ENCODE measurements around the gene ZNF385D.
A peak's percentile ranks its signal among the peaks of the same experiment; 100 is the strongest.

The ZNF385D gene

GRCh38 chr3:21752749-21753347, 1.8 kb upstream of the ZNF385D start:
- peak; percentile 75 for DNase-seq (ENCODE audit: low read depth, low spot score)
- in situ Hi-C loops (cut with HindIII; ENCODE audit: low sequenced_read_pairs) = no loop called here
- TF ChIP-seq CTCF (IDR thresholded peaks at IDR 0.05; ENCODE audit: low read depth, low read length) = peak; percentile 74
- H3K4me3 ChIP-seq (ENCODE audit: low read depth, low read length) = no peak overlapping the region

GRCh38 chr3:21751886-21752285, 876 bp upstream of the ZNF385D start:
- H3K4me3 ChIP-seq (ENCODE audit: low read depth, low read length) = no peak overlapping the region
- in situ Hi-C loops (cut with HindIII; ENCODE audit: low sequenced_read_pairs) = no loop called here
- DNase-seq (ENCODE audit: low read depth, low spot score) = no peak
- TF ChIP-seq CTCF (IDR thresholded peaks at IDR 0.05; ENCODE audit: low read depth, low read length) = no peak

- peak; percentile 59 for DNase-seq (ENCODE audit: low read depth, low spot score)
- no peak for TF ChIP-seq CTCF (IDR thresholded peaks at IDR 0.05; ENCODE audit: low read depth, low read length)
- in situ Hi-C loops (cut with HindIII; ENCODE audit: low sequenced_read_pairs) = no loop called here
- peak overlapping the region; percentile 68 for H3K4me3 ChIP-seq (ENCODE audit: low read depth, low read length)
Measured at GRCh38 chr3:21750080-21750696, 822 bp downstream of the ZNF385D start.

- in situ Hi-C loops (cut with HindIII; ENCODE audit: low sequenced_read_pairs) = no loop called here
- no peak overlapping the region for H3K4me3 ChIP-seq (ENCODE audit: low read depth, low read length)
- DNase-seq (ENCODE audit: low read depth, low spot score) = no peak
- TF ChIP-seq CTCF (IDR thresholded peaks at IDR 0.05; ENCODE audit: low read depth, low read length) = no peak
Measured at GRCh38 chr3:21747966-21748555, 2.9 kb downstream of the ZNF385D start.

- TF ChIP-seq CTCF (IDR thresholded peaks at IDR 0.05; ENCODE audit: low read depth, low read length) = no peak
- H3K4me3 ChIP-seq (ENCODE audit: low read depth, low read length) = no peak overlapping the region
- peak; percentile 41 for DNase-seq (ENCODE audit: low read depth, low spot score)
- in situ Hi-C loops (cut with HindIII; ENCODE audit: low sequenced_read_pairs) = no loop called here
Measured at GRCh38 chr3:21747376-21747775, 3.6 kb downstream of the ZNF385D start.

- TF ChIP-seq CTCF (IDR thresholded peaks at IDR 0.05; ENCODE audit: low read depth, low read length) = no peak
- in situ Hi-C loops (cut with HindIII; ENCODE audit: low sequenced_read_pairs) = no loop called here
- H3K4me3 ChIP-seq (ENCODE audit: low read depth, low read length) = no peak overlapping the region
- DNase-seq (ENCODE audit: low read depth, low spot score) = peak; percentile 32
Measured at GRCh38 chr3:21745966-21746365, 5.0 kb downstream of the ZNF385D start.
